Transverse colon (tissue), 3 donors: ENCODE measurements around the gene EIF2S2.

Experiments used
- CTCF ChIP-seq, 5 experiments: fragments of 200-600 bp in 3 of 5; fragments of 450-650 bp in 2 of 5; sonication (generic) in 3 of 5; IDR thresholded peaks; 1 replicate in 2 of 5; 2 replicates in 3 of 5; pipeline ENCODE4 v1.5.1; 2016 to 2017; ENCODE audit warnings: antibody characterized with exemption in 5 of 5, inconsistent platforms in 3 of 5, mild to moderate bottlenecking in 2 of 5, moderate library complexity in 1 of 5
- POLR2A ChIP-seq: fragments of 450-650 bp; IDR thresholded peaks from one replicate; pipeline ENCODE4 v1.6.1; 2016; ENCODE audit warnings: antibody characterized with exemption, mild to moderate bottlenecking, moderate library complexity

- TF ChIP-seq CTCF (IDR thresholded peaks at IDR 0.05), result no peak
- TF ChIP-seq POLR2A, result no peak
Measured at GRCh38 chr20:34072778-34073177, 39.3 kb downstream of the EIF2S2 start.
